Tibial nerve (tissue), 4 donors: Measurements from ENCODE around the gene TRAF3IP3. TPM values are rescaled to one million over a fixed set of nuclear protein-coding genes. Genes with fewer than 3 reads are reported as not detected.

ENCODE experiments used
- DNase-seq, 2 donors: peaks; one replicate each; pipeline ENCODE4 v3.0.0-alpha.2; 2019; ENCODE audit warnings: low spot score in 2 of 2
- H3K27ac ChIP-seq, 4 donors: fragments of 200-600 bp; sonication (generic) in 3 of 4; one replicate each; pipeline ENCODE4 v1.5.1; 2017 to 2019; ENCODE audit warnings: mild to moderate bottlenecking in 1 of 4
- H3K27me3 ChIP-seq, 2 donors: fragments of 200-600 bp; sonication (generic) in 1 of 2; one replicate each; pipeline versions ENCODE4 v1.5.1 to v1.6.0; 2017 to 2019
- H3K36me3 ChIP-seq, 3 donors: fragments of 200-600 bp; sonication (generic); one replicate each; pipeline ENCODE4 v1.5.1; 2018 to 2019
- H3K4me1 ChIP-seq, 4 donors: fragments of 200-600 bp; sonication (generic) in 3 of 4; one replicate each; pipeline ENCODE4 v1.5.1; 2017 to 2019
- H3K4me3 ChIP-seq, 4 donors: fragments of 200-600 bp; sonication (generic) in 3 of 4; one replicate each; pipeline ENCODE4 v1.5.1; 2017 to 2019; ENCODE audit warnings: mild to moderate bottlenecking in 1 of 4, moderate library complexity in 1 of 4
- H3K9me3 ChIP-seq, 4 donors: fragments of 200-600 bp; sonication (generic) in 3 of 4; one replicate each; pipeline ENCODE4 v1.5.1; 2017 to 2019
- CTCF ChIP-seq, 5 experiments: fragments of 200-600 bp in 3 of 5; fragments of 450-650 bp in 2 of 5; sonication (generic) in 3 of 5; IDR thresholded peaks; one replicate each; pipeline ENCODE4 v1.5.1; 2016 to 2019; ENCODE audit warnings: antibody characterized with exemption in 5 of 5, mild to moderate bottlenecking in 3 of 5, moderate library complexity in 2 of 5
- EP300 ChIP-seq, 2 donors: sonication (generic); formaldehyde crosslinking; IDR thresholded peaks; one replicate each; pipeline ENCODE4 v1.6.1; 2017; ENCODE audit warnings: antibody characterized with exemption in 2 of 2, mild to moderate bottlenecking in 1 of 2
- POLR2A ChIP-seq, 2 donors: fragments of 450-650 bp; IDR thresholded peaks; one replicate each; pipeline ENCODE4 v1.6.1; 2017; ENCODE audit warnings: antibody characterized with exemption in 2 of 2, mild to moderate bottlenecking in 2 of 2, moderate library complexity in 2 of 2
- WGBS, 2 donors: methylation state at CpG; one replicate each; pipeline ENCODE4 v1.1.5; 2018; 5-methylcytosine and 5-hydroxymethylcytosine counted together
- total RNA-seq, 4 donors: library from RNA; depleted of rRNA; stranded (reverse); fragments of >200 nt; gene quantifications; one replicate each; pipeline ENCODE4 v1.1.0, GENCODE V29; 2016

Gene TRAF3IP3
- total RNA-seq, 4 donors from 2014 or later, result 0.87 to 8.0 (median 2.3) TPM

- WGBS, 2 donors, result 62 to 95% methylated on average over 1 of the region's 1 CpG
- peaks cover 0 to 15% (median 9%) of the 10 kb centered on the region in 3 donors for H3K36me3 ChIP-seq
- no peak overlapping the region for H3K27ac ChIP-seq
- H3K4me3 ChIP-seq, result no peak overlapping the region
- no peak for DNase-seq
- no peak for TF ChIP-seq CTCF (IDR thresholded peaks at IDR 0.05)
- TF ChIP-seq POLR2A (IDR thresholded peaks at IDR 0.05), result no peak
- no peak for TF ChIP-seq EP300 (IDR thresholded peaks at IDR 0.05)
- H3K27me3 ChIP-seq, result no peaks in the 10 kb centered on the region
- H3K4me1 ChIP-seq, result peaks cover 0 to 7% (median under 1%) of the 10 kb centered on the region in 4 donors
- H3K9me3 ChIP-seq, result no peaks in the 10 kb centered on the region
Observed at GRCh38 chr1:209778102-209778501, 22.2 kb downstream of the TRAF3IP3 start.

DNA sequence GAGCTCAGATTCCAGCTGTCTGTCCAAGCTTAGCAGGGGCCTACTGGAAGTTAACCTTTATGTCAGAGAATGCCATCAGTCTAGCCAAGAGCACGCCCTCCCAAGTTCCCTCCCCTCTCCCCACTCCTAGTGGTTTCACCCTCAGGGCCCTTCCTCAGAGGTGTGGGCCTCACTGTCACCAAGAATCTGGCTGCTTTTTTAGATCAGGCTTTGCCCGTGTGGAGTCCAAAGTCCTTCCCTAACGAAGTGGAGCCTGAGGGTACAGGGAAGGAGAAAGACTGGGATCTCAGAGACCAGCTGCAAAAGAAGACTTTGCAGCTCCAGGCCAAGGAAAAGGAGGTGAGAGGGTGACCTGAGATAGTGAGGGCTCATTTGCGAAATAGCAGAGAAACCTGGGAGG, 24.4 kb downstream of the TRAF3IP3 start:
- WGBS, 2 donors, result 85 to 89% methylated on average over 4 of the region's 4 CpGs
- Histone ChIP-seq H3K36me3 (peaks cover 0 to 16% (median 9%) of the 10 kb centered on the region in 3 donors), H3K27ac (no peak overlapping the region), H3K4me3 (no peak overlapping the region), H3K9me3 (no peaks in the 10 kb centered on the region), H3K27me3 (no peaks in the 10 kb centered on the region), H3K4me1 (peaks cover 0 to 17% (median 9%) of the 10 kb centered on the region in 4 donors)
- no peak for DNase-seq
- no peak for TF ChIP-seq CTCF (IDR thresholded peaks at IDR 0.05)
- no peak for TF ChIP-seq POLR2A (IDR thresholded peaks at IDR 0.05)
- no peak for TF ChIP-seq EP300 (IDR thresholded peaks at IDR 0.05)

DNA sequence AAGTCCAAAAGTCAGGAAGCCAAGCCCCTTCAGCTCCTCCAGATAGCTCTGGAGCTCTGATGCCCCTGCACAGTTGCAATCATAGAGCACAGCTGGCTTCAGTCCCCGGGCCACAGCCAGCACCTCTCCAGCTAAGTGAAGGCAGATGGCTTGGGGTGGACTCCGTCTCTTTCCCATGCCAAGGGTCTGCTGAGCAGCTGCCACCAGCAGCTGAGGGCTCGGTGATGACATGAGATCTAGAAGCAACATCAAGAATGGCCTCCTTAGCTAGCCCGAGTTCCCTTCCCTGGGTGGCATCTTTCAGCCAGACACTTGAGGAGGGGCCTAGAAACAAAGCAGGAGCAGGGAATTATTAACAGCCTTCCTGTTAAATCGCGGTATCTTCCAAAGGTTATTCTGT, 27.5 kb downstream of the TRAF3IP3 start:
- TF ChIP-seq EP300 (IDR thresholded peaks at IDR 0.05) (no peak), POLR2A (IDR thresholded peaks at IDR 0.05) (no peak), CTCF (IDR thresholded peaks at IDR 0.05) (no peak)
- no peak overlapping the region for H3K27ac ChIP-seq
- H3K4me1 ChIP-seq, result peaks cover 0 to 17% (median 9%) of the 10 kb centered on the region in 4 donors
- H3K36me3 ChIP-seq, result peaks cover 0 to 16% (median 5%) of the 10 kb centered on the region in 3 donors
- DNase-seq, result no peak
- WGBS, 2 donors, result 63 to 66% methylated on average over 6 of the region's 6 CpGs
- H3K9me3 ChIP-seq, result no peaks in the 10 kb centered on the region
- no peaks in the 10 kb centered on the region for H3K27me3 ChIP-seq
- no peak overlapping the region for H3K4me3 ChIP-seq

DNA sequence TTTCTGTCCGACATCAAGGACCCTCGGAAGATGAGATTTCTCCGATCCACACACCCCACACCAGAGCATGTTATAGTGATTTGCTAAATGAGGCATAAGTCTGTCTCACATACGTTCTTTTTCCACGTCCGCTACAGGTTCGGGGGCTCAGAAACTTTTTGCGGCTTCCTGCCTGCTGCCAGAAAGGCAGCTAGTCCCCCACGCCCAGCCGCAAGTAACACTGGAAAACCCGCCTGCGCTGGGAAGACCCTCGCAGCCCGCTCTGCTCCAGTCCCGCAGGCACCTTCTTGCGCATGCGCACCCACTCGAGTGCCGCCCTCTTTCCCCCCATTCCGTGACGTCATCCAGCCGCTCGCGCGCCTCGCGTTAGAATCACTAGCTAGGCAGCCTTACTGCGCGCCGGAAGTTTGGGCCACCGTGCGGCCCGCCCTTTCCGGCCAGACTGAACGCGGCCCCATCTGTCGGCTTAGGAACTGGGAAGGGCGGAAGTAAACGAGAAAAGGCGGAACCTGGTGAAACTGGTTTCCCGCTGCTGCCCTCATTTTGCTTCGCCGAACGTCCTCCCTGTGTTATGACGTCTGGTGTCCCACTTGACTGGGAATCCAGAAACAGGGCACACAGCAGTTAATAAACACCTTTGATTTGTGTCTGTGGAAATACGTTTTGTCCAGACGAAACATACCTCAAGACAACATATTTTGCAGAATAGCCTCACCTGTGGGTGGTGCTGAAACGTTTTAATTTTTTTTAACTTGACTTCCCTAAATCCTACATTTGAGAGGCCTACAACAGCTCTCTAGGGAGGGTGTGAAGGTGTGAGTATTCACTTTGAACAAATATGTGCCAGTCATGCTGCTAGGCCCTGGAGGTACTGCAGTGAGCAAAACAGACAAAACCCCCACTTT, 28.7 kb downstream of the TRAF3IP3 start, which contains the start of gene C1orf74:
C1orf74 (minus strand) TSS at position 295 of the 905 bp plus-strand sequence. CDS start 925 bp downstream, outside the sequence.
- Histone ChIP-seq H3K4me3 (peak within 1 kb of the TSS; percentile 44 to 82 (median 66)), H3K27me3 (no peaks in the 10 kb centered on the region), H3K36me3 (peaks cover 0 to 16% (median 0%) of the 10 kb centered on the region in 3 donors), H3K27ac (peak within 1 kb of the TSS; percentile 68 to 91 (median 88)), H3K9me3 (no peaks in the 10 kb centered on the region), H3K4me1 (peaks cover 0 to 17% (median 9%) of the 10 kb centered on the region in 4 donors)
- peak; percentile 96 to 97 for DNase-seq
- TF ChIP-seq EP300 (IDR thresholded peaks at IDR 0.05) (peak; percentile 90 to 92), POLR2A (IDR thresholded peaks at IDR 0.05) (peak; percentile 26 to 62), CTCF (IDR thresholded peaks at IDR 0.05) (peak in 2 of 5 experiments; percentile 14 to 40)
- WGBS, 2 donors, result 4 to 5% methylated on average over 28 to 48 of the region's 48 CpGs

DNA sequence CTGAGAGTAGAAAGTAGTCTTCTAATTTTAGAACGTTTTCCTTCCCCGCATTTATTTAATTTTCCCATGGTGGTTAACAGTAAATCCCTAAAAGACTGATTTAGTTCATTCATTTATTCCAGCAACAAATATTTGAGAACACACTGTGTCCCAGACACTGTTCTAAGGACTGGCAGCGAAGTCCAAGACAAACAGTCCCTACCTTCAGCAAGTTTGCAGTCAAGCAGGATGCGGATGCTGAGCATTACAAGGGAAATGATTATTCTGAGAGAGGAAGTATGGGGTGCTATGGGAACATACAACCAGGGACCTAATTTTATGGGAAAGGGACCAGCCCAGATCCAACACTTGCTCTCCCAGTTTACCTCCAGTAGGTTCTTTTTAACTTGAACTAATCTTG, 29.7 kb downstream of the TRAF3IP3 start:
- no peak overlapping the region for H3K4me3 ChIP-seq
- H3K27me3 ChIP-seq, result no peaks in the 10 kb centered on the region
- no peaks in the 10 kb centered on the region for H3K9me3 ChIP-seq
- H3K4me1 ChIP-seq, result peaks cover 0 to 17% (median 9%) of the 10 kb centered on the region in 4 donors
- WGBS, 2 donors, result 94 to 96% methylated on average over 4 of the region's 4 CpGs
- H3K36me3 ChIP-seq, result peaks cover 0 to 16% (median 0%) of the 10 kb centered on the region in 3 donors
- TF ChIP-seq POLR2A (IDR thresholded peaks at IDR 0.05) (no peak), CTCF (IDR thresholded peaks at IDR 0.05) (no peak), EP300 (IDR thresholded peaks at IDR 0.05) (no peak)
- no peak for DNase-seq
- H3K27ac ChIP-seq, result no peak overlapping the region
